Mesenchymal stem cell (in vitro differentiated cells and primary cell): ENCODE data around the gene CXCL3.

Source experiments
- DNase-seq: peaks from one replicate; pipeline ENCODE4 v3.0.0-alpha.2; 2013
- H2AFZ ChIP-seq: one replicate; pipeline ENCODE4 v1.6.1; 2013; ENCODE audit warnings: low read depth, mild to moderate bottlenecking, control low read depth, inconsistent platforms, low read length, moderate library complexity
- H2AK5ac ChIP-seq: 2 replicates; pipeline ENCODE4 v1.6.1; 2013; ENCODE audit warnings: low read length, moderate library complexity, mild to moderate bottlenecking, inconsistent platforms; ENCODE audit not compliant: severe bottlenecking
- H2BK120ac ChIP-seq: one replicate; pipeline ENCODE4 v1.6.1; 2013; ENCODE audit warnings: low read depth, mild to moderate bottlenecking, inconsistent platforms, low read length, moderate library complexity
- H2BK12ac ChIP-seq, 2 experiments: one replicate each; pipeline ENCODE4 v1.6.1; 2013; ENCODE audit warnings: inconsistent platforms in 2 of 2, low read length in 2 of 2, mild to moderate bottlenecking in 2 of 2, moderate library complexity in 2 of 2, control low read depth in 1 of 2
- H2BK15ac ChIP-seq: one replicate; pipeline ENCODE4 v1.6.1; 2013; ENCODE audit warnings: mild to moderate bottlenecking, low read depth, inconsistent platforms; ENCODE audit not compliant: poor library complexity, severe bottlenecking
- H2BK5ac ChIP-seq: 2 replicates; pipeline ENCODE4 v1.6.1; 2013; ENCODE audit warnings: low read depth, mild to moderate bottlenecking, low read length, control low read depth, inconsistent platforms; ENCODE audit not compliant: poor library complexity, severe bottlenecking
- H3K14ac ChIP-seq, 2 experiments: one replicate each; pipeline ENCODE4 v1.6.1; 2013; ENCODE audit warnings: inconsistent platforms in 2 of 2, low read length in 2 of 2, control low read depth in 1 of 2, mild to moderate bottlenecking in 1 of 2, moderate library complexity in 1 of 2
- H3K18ac ChIP-seq, 2 experiments: one replicate each; pipeline ENCODE4 v1.6.1; 2013; ENCODE audit warnings: inconsistent platforms in 2 of 2, low read length in 2 of 2, control low read depth in 1 of 2, low read depth in 1 of 2, mild to moderate bottlenecking in 1 of 2
- H3K23ac ChIP-seq, 2 experiments: one replicate each; pipeline ENCODE4 v1.6.1; 2013; ENCODE audit warnings: inconsistent platforms in 2 of 2, low read length in 2 of 2, mild to moderate bottlenecking in 2 of 2, moderate library complexity in 2 of 2, control low read depth in 1 of 2
- H3K27ac ChIP-seq: 2 replicates; pipeline ENCODE4 v1.5.1; 2013; ENCODE audit warnings: mild to moderate bottlenecking, moderate library complexity, low read length, control low read depth, inconsistent platforms; ENCODE audit not compliant: poor library complexity, severe bottlenecking
- H3K27me3 ChIP-seq, 2 experiments: 2 replicates each; pipeline versions ENCODE4 v1.6.1 to v1.7.0; 2013; ENCODE audit warnings: low read length in 2 of 2, mild to moderate bottlenecking in 2 of 2, moderate library complexity in 2 of 2, control low read depth in 1 of 2, inconsistent platforms in 1 of 2; ENCODE audit not compliant: control insufficient read depth in 1 of 2, insufficient read depth in 1 of 2
- H3K36me3 ChIP-seq, 2 experiments: 2 replicates each; pipeline versions ENCODE4 v1.6.1 to v1.7.0; 2013; ENCODE audit warnings: low read length in 2 of 2, control low read depth in 1 of 2, inconsistent platforms in 1 of 2, low read depth in 1 of 2, mild to moderate bottlenecking in 1 of 2; ENCODE audit not compliant: insufficient read depth in 2 of 2, control insufficient read depth in 1 of 2
- H3K4ac ChIP-seq, 2 experiments: one replicate each; pipeline ENCODE4 v1.6.1; 2013; ENCODE audit warnings: inconsistent platforms in 2 of 2, low read length in 2 of 2, mild to moderate bottlenecking in 2 of 2, moderate library complexity in 2 of 2, control low read depth in 1 of 2, low read depth in 1 of 2
- H3K4me1 ChIP-seq: 2 replicates; pipeline ENCODE4 v1.6.1; 2013; ENCODE audit warnings: low read depth, low read length, control low read depth; ENCODE audit not compliant: control insufficient read depth, insufficient read depth
- H3K4me2 ChIP-seq: 2 replicates; pipeline ENCODE4 v1.6.1; 2013; ENCODE audit warnings: low read length, mild to moderate bottlenecking, inconsistent platforms; ENCODE audit not compliant: poor library complexity, severe bottlenecking
- H3K4me3 ChIP-seq, 2 experiments: 2 replicates each; pipeline versions ENCODE4 v1.5.1 to v1.7.0; 2013; ENCODE audit warnings: low read length in 2 of 2, mild to moderate bottlenecking in 2 of 2, control low read depth in 1 of 2, low read depth in 1 of 2; ENCODE audit not compliant: insufficient read depth in 1 of 2
- H3K79me1 ChIP-seq: replicated peaks from 2 replicates; pipeline ENCODE4 v1.6.1; 2013; ENCODE audit warnings: mild to moderate bottlenecking, control low read depth, low read length, inconsistent platforms; ENCODE audit not compliant: poor library complexity, severe bottlenecking
- H3K9ac ChIP-seq: 2 replicates; pipeline ENCODE4 v1.7.0; 2013; ENCODE audit warnings: mild to moderate bottlenecking, low read length, moderate library complexity
- H3K9me3 ChIP-seq: 2 replicates; pipeline ENCODE4 v1.7.0; 2013; ENCODE audit warnings: mild to moderate bottlenecking, low read length; ENCODE audit not compliant: control insufficient read depth
- H4K8ac ChIP-seq: one replicate; pipeline ENCODE4 v1.6.1; 2013; ENCODE audit warnings: inconsistent platforms, mild to moderate bottlenecking, low read length, moderate library complexity
- H4K91ac ChIP-seq: one replicate; pipeline ENCODE4 v1.6.1; 2013; ENCODE audit warnings: mild to moderate bottlenecking, low read length, inconsistent platforms
- WGBS: methylation state at CpG from one replicate; pipeline ENCODE4 v1.1.7; 2013; ENCODE audit warnings: mixed read lengths; 5-methylcytosine and 5-hydroxymethylcytosine counted together

CXCL3 gene

DNA sequence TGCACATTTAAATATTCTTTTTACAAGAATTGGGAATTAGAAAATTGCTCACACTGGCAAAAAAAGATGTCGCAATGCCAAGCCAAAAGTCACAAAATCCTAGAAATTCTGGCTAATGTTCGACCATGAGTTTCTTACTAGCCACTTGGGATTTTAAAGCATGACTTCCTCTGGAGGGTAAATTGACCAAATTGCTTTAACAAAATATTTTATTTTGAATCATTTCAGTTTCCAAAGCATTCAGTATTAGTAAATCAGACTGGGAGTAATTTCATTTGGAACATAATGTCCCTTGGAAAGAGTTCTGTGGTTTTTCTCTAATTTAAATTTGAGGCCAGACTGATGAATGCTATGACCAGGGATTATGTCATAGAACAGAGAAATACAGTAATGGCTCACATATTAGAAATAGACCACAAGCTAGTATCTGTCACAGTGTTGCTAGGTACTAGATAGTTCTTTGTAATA is 32.4 kb downstream of the CXCL3 start:
- peak overlapping the region; percentile 54 for H3K9ac ChIP-seq
- no peak overlapping the region for H2BK120ac ChIP-seq
- H3K79me1 ChIP-seq = no peaks in the 10 kb centered on the region
- no peak overlapping the region for H2BK15ac ChIP-seq
- H2AFZ ChIP-seq = no peak overlapping the region
- H3K9me3 ChIP-seq = no peaks in the 10 kb centered on the region
- H2BK12ac ChIP-seq = no peak overlapping the region
- H3K4me3 ChIP-seq = no peak overlapping the region
- H2BK5ac ChIP-seq = no peak overlapping the region
- no peak overlapping the region for H3K18ac ChIP-seq
- H3K14ac ChIP-seq = no peak overlapping the region
- no peak overlapping the region for H3K4ac ChIP-seq
- H3K4me1 ChIP-seq = no peaks in the 10 kb centered on the region
- no peaks in the 10 kb centered on the region for H3K27me3 ChIP-seq
- no peak overlapping the region for H2AK5ac ChIP-seq
- H3K23ac ChIP-seq = no peak overlapping the region
- no peak overlapping the region for H3K4me2 ChIP-seq
- 75% methylated on average over 2 of the region's 2 CpGs for WGBS
- no peaks in the 10 kb centered on the region for H3K36me3 ChIP-seq
- no peak overlapping the region for H3K27ac ChIP-seq
- no peak overlapping the region for H4K91ac ChIP-seq
- DNase-seq = peak; percentile 18
- no peak overlapping the region for H4K8ac ChIP-seq

DNA sequence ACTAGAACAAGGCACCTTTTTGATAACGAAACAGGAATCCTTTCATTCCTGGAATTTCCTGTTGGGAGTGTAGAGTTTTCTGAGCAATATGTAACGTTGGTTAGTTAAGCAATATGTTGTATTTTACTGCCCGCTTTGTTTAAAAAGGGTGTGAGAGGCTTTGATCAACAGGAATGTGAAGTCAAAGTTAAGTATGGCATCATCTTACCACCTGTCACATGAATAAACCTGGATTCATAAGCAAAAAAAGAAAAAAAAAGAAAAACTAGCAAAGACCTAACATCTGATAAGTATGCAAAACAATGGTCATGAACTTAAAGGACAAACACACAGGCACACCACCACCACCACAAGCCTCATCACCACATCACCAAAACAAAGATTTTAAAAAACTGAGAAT is 33.0 kb downstream of the CXCL3 start:
- Histone ChIP-seq H2AK5ac (no peak overlapping the region), H3K4ac (no peak overlapping the region), H3K14ac (no peak overlapping the region), H3K27ac (no peak overlapping the region), H2BK5ac (no peak overlapping the region), H3K79me1 (no peaks in the 10 kb centered on the region), H3K23ac (no peak overlapping the region), H4K91ac (no peak overlapping the region), H3K9me3 (no peaks in the 10 kb centered on the region), H2BK12ac (no peak overlapping the region), H3K18ac (no peak overlapping the region), H2BK120ac (no peak overlapping the region), H3K4me2 (no peak overlapping the region), H2BK15ac (no peak overlapping the region), H3K27me3 (no peaks in the 10 kb centered on the region), H3K4me3 (no peak overlapping the region), H4K8ac (no peak overlapping the region), H2AFZ (no peak overlapping the region), H3K9ac (no peak overlapping the region), H3K4me1 (no peaks in the 10 kb centered on the region), H3K36me3 (no peaks in the 10 kb centered on the region)
- DNase-seq = no peak
- WGBS = 52% methylated on average over 2 of the region's 3 CpGs

- H4K8ac ChIP-seq = no peak overlapping the region
- no peak overlapping the region for H3K9ac ChIP-seq
- H3K27ac ChIP-seq = no peak overlapping the region
- H2AFZ ChIP-seq = no peak overlapping the region
- H3K27me3 ChIP-seq = no peaks in the 10 kb centered on the region
- H3K36me3 ChIP-seq = no peaks in the 10 kb centered on the region
- no peaks in the 10 kb centered on the region for H3K4me1 ChIP-seq
- no peak overlapping the region for H3K23ac ChIP-seq
- H3K79me1 ChIP-seq = no peaks in the 10 kb centered on the region
- no peaks in the 10 kb centered on the region for H3K9me3 ChIP-seq
- no peak overlapping the region for H2AK5ac ChIP-seq
- no peak overlapping the region for H2BK120ac ChIP-seq
- no peak for DNase-seq
- H2BK15ac ChIP-seq = no peak overlapping the region
- no peak overlapping the region for H3K14ac ChIP-seq
- no peak overlapping the region for H4K91ac ChIP-seq
- no peak overlapping the region for H2BK12ac ChIP-seq
- no peak overlapping the region for H3K4ac ChIP-seq
- WGBS = 82% methylated on average over 3 of the region's 4 CpGs
- no peak overlapping the region for H3K4me2 ChIP-seq
- H3K18ac ChIP-seq = no peak overlapping the region
- H3K4me3 ChIP-seq = no peak overlapping the region
- no peak overlapping the region for H2BK5ac ChIP-seq
Measured at GRCh38 chr4:74004668-74005067, 33.8 kb downstream of the CXCL3 start.

GRCh38 chr4:74000301-74000700 is 38.2 kb downstream of the CXCL3 start:
- no peak overlapping the region for H4K91ac ChIP-seq
- H2BK120ac ChIP-seq = no peak overlapping the region
- H3K79me1 ChIP-seq = no peaks in the 10 kb centered on the region
- no peak overlapping the region for H3K23ac ChIP-seq
- H3K27ac ChIP-seq = no peak overlapping the region
- H4K8ac ChIP-seq = no peak overlapping the region
- H3K9ac ChIP-seq = no peak overlapping the region
- H3K27me3 ChIP-seq = peaks cover 0 to 8% of the 10 kb centered on the region in 2 experiments
- no peak for DNase-seq
- H2AFZ ChIP-seq = no peak overlapping the region
- no peak overlapping the region for H3K14ac ChIP-seq
- H3K9me3 ChIP-seq = no peaks in the 10 kb centered on the region
- 95% methylated on average over 6 of the region's 6 CpGs for WGBS
- no peak overlapping the region for H2AK5ac ChIP-seq
- H3K18ac ChIP-seq = no peak overlapping the region
- no peak overlapping the region for H2BK5ac ChIP-seq
- H3K36me3 ChIP-seq = no peaks in the 10 kb centered on the region
- no peak overlapping the region for H3K4ac ChIP-seq
- no peak overlapping the region for H3K4me3 ChIP-seq
- H2BK15ac ChIP-seq = no peak overlapping the region
- no peak overlapping the region for H3K4me2 ChIP-seq
- H3K4me1 ChIP-seq = peaks cover 7% of the 10 kb centered on the region
- no peak overlapping the region for H2BK12ac ChIP-seq
